ENCODE data around the gene DNAH8.

The DNAH8 gene

DNA sequence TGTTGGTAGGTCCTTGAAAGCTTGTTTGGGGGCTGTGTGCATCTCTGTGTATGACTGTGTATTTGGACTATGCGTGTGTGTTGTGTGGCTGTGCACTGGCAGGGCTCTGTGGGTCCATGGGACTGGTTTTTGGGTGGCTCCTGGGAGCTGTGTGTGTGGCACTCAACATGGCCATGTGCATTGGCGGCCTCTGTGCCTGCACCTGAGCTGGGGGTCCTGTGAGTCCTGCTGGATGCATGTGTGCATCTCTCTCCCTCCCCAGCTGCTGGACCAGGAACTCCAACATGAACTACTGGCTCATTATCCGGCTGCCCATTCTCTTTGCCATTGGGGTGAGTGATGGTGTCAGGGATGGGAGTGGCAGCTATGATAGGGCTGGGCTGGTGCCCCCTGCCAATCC is 363.6 kb downstream of the DNAH8 start:
- DNase-seq = no peak

DNA sequence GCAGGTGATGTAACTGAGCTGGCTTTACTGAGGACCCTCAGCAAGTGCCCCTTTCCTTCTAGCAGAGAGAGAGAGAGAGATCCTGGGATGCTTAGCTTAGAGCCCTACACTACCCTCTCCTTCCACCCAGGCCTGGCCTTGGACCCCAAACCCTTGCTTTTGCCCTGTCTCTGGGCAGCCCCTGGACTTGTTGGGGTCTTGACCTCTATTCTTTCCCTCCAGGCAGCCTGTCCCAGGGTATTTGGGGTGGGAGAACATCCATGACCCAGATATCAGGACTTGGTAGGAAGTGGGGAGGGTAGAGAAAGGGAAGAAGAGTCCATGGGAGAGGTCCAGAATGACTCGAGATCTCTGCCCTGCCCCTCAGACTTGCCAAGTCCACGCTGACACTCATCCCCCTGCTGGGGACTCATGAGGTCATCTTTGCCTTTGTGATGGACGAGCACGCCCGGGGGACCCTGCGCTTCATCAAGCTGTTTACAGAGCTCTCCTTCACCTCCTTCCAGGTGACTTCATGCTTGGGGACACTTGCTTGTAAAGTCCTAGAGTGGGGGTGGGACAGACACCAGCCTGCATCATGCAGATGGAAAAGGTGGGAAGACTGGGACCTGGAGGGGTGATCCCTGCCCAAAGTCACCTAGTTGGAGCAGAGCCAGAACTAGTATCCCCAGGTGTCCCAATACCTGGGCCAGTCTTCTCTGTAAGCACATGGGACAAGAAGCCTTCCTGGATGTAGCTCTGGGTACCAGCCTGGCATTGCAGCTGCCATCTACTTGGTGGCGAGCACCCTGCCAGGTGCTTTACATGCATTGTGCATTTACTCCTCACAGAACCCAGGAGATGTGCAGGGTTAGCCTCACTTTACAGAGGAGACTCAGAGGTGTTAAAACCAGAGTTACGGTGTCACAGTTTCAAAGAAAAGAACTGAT is 364.4 kb downstream of the DNAH8 start:
- DNase-seq = no peak

Data from left hindlimb (tissue), 1 donor.